ENCODE measurements around the gene RSRC2.
A peak's percentile ranks its signal among the peaks of the same experiment; 100 is the strongest.

RSRC2 gene

DNA sequence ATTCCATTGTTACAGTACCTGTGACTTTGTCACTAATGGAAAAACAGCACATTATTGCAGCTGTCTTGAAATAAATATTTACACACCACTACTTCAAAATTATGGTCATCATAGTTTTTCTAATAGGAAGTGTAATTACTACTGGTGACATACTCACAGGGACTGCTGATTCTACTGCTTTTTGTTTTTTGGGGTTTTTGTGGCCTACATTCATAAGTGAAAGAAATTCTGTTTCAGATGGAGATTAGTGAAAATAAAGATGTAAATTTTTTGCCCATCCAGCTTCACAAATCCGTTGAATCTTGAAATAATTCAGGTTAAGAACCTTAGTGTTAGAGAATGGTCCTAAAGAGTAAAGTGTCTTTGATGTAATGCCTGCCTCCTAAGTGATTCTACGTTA lies 17.8 kb upstream of the RSRC2 start:
- peaks cover 95% of the 10 kb centered on the region for H3K36me3 ChIP-seq
- H3K4me1 ChIP-seq: peaks cover 7% of the 10 kb centered on the region
- H3K27me3 ChIP-seq: no peaks in the 10 kb centered on the region
- no peak overlapping the region for H3K27ac ChIP-seq
- H3K9ac ChIP-seq: no peak overlapping the region
- no peaks in the 10 kb centered on the region for H3K9me3 ChIP-seq
- TF ChIP-seq Cebpa-rat (IDR thresholded peaks at IDR 0.05): no peak
- no peak overlapping the region for H3K4me2 ChIP-seq
- H3K4me3 ChIP-seq: no peak overlapping the region
- no peaks in the 10 kb centered on the region for H4K20me1 ChIP-seq

DNA sequence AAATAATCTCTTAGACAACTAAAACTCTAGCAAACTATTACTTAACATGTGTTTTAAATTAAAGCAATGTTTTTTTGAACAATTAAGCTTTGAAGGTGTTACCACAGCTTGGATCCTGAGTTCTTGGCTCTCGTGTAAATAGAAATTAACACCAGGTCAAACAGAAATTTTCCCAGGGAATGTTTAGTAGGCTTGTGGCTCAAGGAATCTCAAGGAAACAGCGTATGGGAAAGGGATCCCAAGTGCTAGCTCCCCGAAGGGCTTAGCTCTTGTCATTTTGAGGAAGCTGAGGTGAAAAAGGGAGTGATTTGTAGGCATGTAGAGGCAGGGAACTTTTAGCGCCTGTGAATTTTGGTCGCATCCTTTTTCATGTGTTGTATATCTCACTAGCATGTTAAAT lies 11.8 kb upstream of the RSRC2 start:
- TF ChIP-seq Cebpa-rat (IDR thresholded peaks at IDR 0.05): no peak
- H3K36me3 ChIP-seq: peaks cover 96% of the 10 kb centered on the region
- H3K4me1 ChIP-seq: peaks cover 7% of the 10 kb centered on the region
- H3K4me2 ChIP-seq: no peak overlapping the region
- H4K20me1 ChIP-seq: peaks cover 7% of the 10 kb centered on the region; the same call in 1 of the 2 replicates
- H3K27ac ChIP-seq: no peak overlapping the region
- H3K27me3 ChIP-seq: no peaks in the 10 kb centered on the region
- H3K9ac ChIP-seq: no peak overlapping the region
- no peaks in the 10 kb centered on the region for H3K9me3 ChIP-seq
- H3K4me3 ChIP-seq: no peak overlapping the region

DNA sequence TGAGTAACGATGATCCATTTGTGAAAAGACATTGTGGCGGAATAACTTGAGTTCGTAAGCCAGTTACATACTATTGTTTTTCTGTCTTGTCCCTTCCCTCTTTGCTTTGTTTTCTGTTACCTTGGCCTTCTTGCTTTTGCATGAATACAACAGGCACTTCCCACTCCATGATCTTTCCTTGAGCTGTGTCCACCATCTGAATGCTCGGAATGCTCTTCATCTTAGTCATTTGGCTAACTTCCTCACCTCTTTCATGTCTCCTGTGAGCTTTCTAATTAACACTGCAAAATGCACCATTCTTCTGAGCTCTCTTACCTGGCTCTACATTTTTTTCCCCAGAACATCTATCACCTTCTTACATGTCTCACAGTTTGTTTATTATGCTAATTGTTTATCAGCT lies 10.3 kb upstream of the RSRC2 start:
- H3K27ac ChIP-seq: no peak overlapping the region
- H3K27me3 ChIP-seq: no peaks in the 10 kb centered on the region
- no peak for TF ChIP-seq Cebpa-rat (IDR thresholded peaks at IDR 0.05)
- peaks cover 96% of the 10 kb centered on the region for H3K36me3 ChIP-seq
- no peak overlapping the region for H3K4me3 ChIP-seq
- peaks cover 7% of the 10 kb centered on the region for H3K4me1 ChIP-seq
- no peaks in the 10 kb centered on the region for H3K9me3 ChIP-seq
- no peak overlapping the region for H3K9ac ChIP-seq
- peaks cover 7% of the 10 kb centered on the region; the same call in 1 of the 2 replicates for H4K20me1 ChIP-seq
- no peak overlapping the region for H3K4me2 ChIP-seq

DNA sequence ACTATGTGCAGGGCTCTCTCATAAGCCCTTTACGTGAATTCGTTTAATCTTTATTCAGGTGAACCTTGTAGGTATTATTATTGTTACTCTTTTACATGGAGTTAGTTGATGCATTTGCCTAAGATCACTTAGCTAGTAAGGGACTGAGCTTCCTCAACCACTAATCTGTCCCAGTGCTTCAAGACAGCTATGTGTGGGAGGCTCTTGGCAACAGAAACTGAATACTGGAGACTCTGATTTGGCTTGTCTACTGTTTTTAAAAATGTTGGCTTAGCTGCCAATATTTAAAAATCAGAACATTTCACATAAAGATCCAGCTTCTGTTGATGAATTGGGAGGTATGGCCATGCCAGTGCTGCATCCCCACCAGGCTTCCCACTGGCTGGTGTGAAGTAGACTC lies 7.1 kb upstream of the RSRC2 start:
- peaks cover 98% of the 10 kb centered on the region for H3K36me3 ChIP-seq
- H3K9me3 ChIP-seq: no peaks in the 10 kb centered on the region

DNA sequence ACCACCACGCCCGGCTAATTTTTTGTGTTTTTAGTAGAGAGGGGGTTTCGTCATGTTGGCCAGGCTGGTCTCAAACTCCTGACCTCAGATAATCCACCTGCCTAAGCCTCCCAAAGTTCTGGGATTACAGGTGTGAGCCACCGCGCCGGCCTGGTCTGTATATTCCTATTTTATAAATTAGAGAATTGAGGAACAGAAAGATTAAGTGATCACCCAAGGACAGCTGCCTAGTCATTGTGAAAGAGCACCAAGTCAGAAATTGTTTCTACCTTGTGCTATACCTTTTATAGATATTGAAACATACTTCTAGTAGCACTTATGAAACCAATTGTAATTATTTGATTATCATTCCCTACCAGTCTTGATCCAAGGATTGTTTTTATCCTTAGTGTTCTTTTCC lies 2.3 kb upstream of the RSRC2 start:
- H3K4me3 ChIP-seq: no peak overlapping the region
- no peak for TF ChIP-seq Cebpa-rat (IDR thresholded peaks at IDR 0.05)
- peaks cover 30% of the 10 kb centered on the region for H3K4me1 ChIP-seq
- no peak overlapping the region for H3K27ac ChIP-seq
- H4K20me1 ChIP-seq: peaks cover 24% of the 10 kb centered on the region
- peaks cover 66% of the 10 kb centered on the region for H3K36me3 ChIP-seq
- H3K9me3 ChIP-seq: no peaks in the 10 kb centered on the region
- no peak overlapping the region; the same call in 1 of the 2 replicates for H3K9ac ChIP-seq
- H3K4me2 ChIP-seq: peak overlapping the region; percentile 87
- H3K27me3 ChIP-seq: no peaks in the 10 kb centered on the region

More for the DNA sequence above, 7.1 kb upstream of the RSRC2 start:
- no peak overlapping the region for H3K9ac ChIP-seq
- peaks cover 7% of the 10 kb centered on the region; the same call in 1 of the 2 replicates for H4K20me1 ChIP-seq
- no peak overlapping the region for H3K4me3 ChIP-seq
- H3K4me1 ChIP-seq: peaks cover 3% of the 10 kb centered on the region; the same call in 1 of the 2 replicates
- H3K4me2 ChIP-seq: no peak overlapping the region
- no peak for TF ChIP-seq Cebpa-rat (IDR thresholded peaks at IDR 0.05)
- no peaks in the 10 kb centered on the region for H3K27me3 ChIP-seq
- H3K27ac ChIP-seq: no peak overlapping the region

DNA sequence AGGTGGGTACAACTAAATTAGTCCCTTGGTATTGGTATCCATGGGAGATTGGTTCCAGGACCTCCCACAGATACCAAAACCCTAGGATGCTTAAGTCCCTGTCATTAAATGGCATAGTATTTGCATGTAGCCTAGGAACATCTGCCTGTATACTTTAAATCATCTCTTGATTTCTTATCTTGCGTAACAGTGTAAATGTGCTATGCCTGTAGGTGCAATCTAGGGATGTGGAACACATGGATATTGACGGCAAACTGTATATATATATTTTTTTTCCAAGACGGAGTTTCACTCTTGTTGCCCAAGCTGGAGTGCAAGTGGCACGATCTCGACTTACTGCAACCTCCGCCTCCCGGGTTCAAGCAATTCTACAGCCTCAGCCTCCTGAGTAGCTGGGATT lies 1.8 kb upstream of the RSRC2 start:
- H3K27ac ChIP-seq: no peak overlapping the region; the same call in 1 of the 2 replicates
- peak overlapping the region; percentile 87 for H3K4me2 ChIP-seq
- TF ChIP-seq Cebpa-rat (IDR thresholded peaks at IDR 0.05): peak; percentile 49; the same call in 1 of the 2 replicates
- peaks cover 66% of the 10 kb centered on the region for H3K36me3 ChIP-seq
- no peaks in the 10 kb centered on the region for H3K27me3 ChIP-seq
- no peaks in the 10 kb centered on the region for H3K9me3 ChIP-seq
- H3K9ac ChIP-seq: peak overlapping the region; percentile 99
- peak overlapping the region; percentile 92 for H3K4me3 ChIP-seq
- H4K20me1 ChIP-seq: peaks cover 28% of the 10 kb centered on the region
- H3K4me1 ChIP-seq: peaks cover 34% of the 10 kb centered on the region

DNA sequence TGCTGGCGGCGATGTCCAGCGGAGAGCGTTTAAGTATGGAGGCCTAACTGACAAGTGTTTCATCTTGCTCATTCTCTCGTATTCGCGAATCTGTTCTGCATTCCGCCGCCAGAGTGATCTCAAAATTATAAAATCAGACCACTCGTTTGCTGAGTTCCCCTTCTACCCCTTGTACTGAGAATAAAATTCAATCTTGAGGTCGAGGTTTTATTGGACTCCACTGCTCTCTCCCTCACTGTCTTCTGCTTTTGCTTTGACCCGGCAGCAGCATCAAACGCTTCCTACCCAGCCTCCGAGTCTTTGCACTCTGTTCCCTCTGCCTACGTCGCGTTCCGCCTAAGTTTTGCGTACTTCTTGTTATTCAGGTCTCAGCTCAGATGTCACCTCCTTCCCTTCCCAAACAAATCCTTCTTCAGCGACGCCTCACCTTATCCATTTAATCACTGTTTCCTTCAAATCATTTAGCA lies 775 bp upstream of the RSRC2 start:
- H3K36me3 ChIP-seq: peaks cover 66% of the 10 kb centered on the region

DNA sequence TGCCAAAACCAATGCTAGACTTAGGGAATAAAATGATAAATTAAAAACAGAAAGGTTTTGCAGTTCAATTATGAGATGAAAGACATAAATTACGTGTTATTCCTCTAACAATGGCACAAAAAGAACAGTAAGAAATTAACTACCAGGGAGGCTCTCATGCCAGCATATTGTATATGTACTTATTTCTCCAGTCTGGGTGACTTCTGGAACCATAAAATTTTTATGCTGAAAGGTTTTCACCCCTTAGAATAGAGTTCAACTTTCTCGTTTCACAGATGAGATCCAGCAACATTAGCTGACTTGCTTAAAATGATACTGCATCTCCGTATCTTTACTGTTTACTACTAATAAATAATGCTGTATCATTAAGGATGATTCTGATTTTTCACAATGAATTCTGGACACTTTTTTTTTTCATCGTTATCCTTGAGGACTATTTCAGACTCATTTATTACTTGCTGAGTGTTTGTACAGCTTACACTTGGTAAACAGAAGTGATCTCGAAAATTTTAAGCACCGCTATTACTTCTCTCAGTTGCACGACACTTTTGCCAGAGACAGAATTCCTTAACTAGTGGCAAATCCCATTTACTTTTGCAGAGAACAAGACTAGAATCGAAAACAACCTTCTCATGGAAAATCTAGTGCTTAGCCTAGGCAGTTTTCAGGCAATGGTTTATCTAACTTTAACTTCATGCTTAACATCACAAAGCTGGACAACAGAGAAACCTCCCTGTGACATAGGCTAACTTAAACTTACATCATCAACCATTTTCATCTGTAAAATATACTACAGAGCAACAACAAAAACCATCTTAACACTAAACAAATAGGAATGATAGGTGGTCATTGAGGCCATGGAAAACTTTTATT lies 2.7 kb downstream of the RSRC2 start:
- Histone ChIP-seq H3K27ac (no peak overlapping the region), H3K9ac (peak overlapping the region; percentile 99), H3K36me3 (peaks cover 68% of the 10 kb centered on the region), H4K20me1 (peaks cover 73% of the 10 kb centered on the region), H3K27me3 (no peaks in the 10 kb centered on the region), H3K9me3 (no peaks in the 10 kb centered on the region), H3K4me3 (peak overlapping the region; percentile 92; the same call in 1 of the 2 replicates), H3K4me1 (peaks cover 43% of the 10 kb centered on the region), H3K4me2 (peak overlapping the region; percentile 76)
- TF ChIP-seq Cebpa-rat (IDR thresholded peaks at IDR 0.05): no peak

More for the DNA sequence above, 775 bp upstream of the RSRC2 start:
- Histone ChIP-seq H3K9ac (peak overlapping the region; percentile 99), H3K27me3 (no peaks in the 10 kb centered on the region), H3K27ac (peak overlapping the region; percentile 99), H3K4me1 (peaks cover 44% of the 10 kb centered on the region), H3K9me3 (no peaks in the 10 kb centered on the region), H3K4me3 (peak overlapping the region; percentile 92), H4K20me1 (peaks cover 38% of the 10 kb centered on the region), H3K4me2 (peak overlapping the region; percentile 87)
- TF ChIP-seq Cebpa-rat (IDR thresholded peaks at IDR 0.05): no peak

DNA sequence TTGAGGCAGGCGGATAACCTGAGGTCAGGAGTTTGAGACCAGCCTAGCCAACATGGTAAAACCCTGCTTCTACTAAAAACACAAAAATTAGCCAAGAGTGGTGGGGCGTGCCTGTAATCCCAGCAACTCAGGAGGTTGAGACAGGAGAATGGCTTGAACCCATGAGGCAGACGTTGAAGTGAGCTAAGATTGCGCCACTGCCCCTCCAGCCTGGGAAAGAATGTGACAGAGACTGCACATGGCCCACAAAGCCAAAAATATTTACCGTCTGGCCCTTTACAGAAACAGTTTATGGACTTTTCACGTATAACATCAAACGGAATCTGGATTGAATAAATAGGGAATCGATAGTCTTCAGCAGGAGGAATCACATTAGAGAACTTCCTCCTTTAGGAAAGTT lies 3.5 kb downstream of the RSRC2 start:
- TF ChIP-seq Cebpa-rat (IDR thresholded peaks at IDR 0.05): no peak
- Histone ChIP-seq H4K20me1 (peaks cover 81% of the 10 kb centered on the region), H3K4me3 (no peak overlapping the region), H3K27me3 (no peaks in the 10 kb centered on the region), H3K27ac (no peak overlapping the region), H3K4me1 (peaks cover 35% of the 10 kb centered on the region), H3K9me3 (no peaks in the 10 kb centered on the region), H3K36me3 (peaks cover 70% of the 10 kb centered on the region), H3K9ac (peak overlapping the region; percentile 43; the same call in 1 of the 2 replicates), H3K4me2 (peak overlapping the region; percentile 41; the same call in 1 of the 2 replicates)

DNA sequence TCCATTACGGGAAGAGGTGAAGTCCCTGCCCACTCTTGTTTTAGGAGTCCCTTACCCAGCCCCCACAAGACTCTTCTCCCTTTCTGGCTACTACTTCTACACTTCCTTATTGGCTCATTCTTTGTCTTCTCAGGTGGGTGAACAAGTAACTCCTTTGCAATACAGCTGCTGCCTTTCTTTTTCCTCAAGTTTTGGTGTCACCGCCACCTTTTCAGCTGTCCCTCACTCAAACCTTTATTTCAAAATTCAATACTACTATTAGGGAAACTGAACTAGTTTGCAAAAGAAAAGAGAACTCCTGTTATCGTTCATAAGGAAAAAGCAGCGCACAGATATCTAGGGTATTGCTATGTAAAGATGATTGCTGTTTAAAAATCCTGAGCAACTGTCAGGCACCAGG lies 6.1 kb downstream of the RSRC2 start:
- peaks cover 96% of the 10 kb centered on the region for H3K36me3 ChIP-seq

More for the DNA sequence above, 6.1 kb downstream of the RSRC2 start:
- TF ChIP-seq Cebpa-rat (IDR thresholded peaks at IDR 0.05): no peak
- Histone ChIP-seq H3K9ac (no peak overlapping the region), H3K27me3 (no peaks in the 10 kb centered on the region), H4K20me1 (peaks cover 100% of the 10 kb centered on the region), H3K9me3 (no peaks in the 10 kb centered on the region), H3K4me3 (no peak overlapping the region), H3K4me2 (no peak overlapping the region), H3K27ac (no peak overlapping the region), H3K4me1 (peaks cover 28% of the 10 kb centered on the region)

Measured in BLaER1 (cell line).